ENCODE results near the gene GGNBP2.

The GGNBP2 gene

DNA sequence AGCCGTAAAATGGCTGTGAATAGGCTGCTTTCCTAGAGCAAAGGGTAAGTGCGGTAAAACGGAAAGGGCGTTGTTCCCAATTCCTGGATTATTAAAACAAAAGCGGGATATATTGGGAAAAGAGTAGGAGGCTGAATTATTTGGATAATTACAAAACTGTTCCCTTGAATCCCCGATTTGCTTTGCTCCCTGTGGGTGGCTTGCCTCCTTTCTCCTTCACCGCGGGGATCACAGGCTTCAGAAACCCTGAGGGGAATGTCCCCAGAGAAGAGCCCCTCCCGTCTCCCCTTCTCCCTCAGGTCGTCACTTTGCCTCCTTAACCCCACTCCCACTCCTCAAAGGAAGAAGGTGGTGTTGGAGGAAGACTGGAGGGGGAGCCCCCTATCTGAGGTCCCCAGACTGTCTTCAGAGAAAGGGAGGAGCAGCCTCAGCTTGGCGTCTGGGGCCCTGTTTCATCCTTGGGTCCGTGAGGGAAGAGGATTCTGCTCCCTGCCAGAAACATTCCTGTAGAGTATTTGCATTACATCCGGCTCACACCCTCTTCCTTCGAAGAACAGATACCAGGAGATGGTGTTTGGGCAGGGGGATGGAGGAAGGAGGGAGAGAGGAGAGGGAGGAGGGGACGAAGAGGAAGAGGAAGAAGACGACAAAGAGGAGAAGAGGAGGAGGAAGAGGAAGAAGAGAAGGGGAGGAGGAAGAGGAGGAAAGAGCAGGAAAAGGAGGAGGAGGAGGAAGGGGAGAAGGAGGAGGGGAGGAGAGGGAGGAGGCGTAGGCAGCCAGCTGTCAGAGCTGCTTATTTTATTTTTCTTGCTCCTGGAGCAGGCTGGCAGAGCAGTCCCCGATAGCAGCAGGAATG is 88.4 kb downstream of the GGNBP2 start:
- DNase-seq (ENCODE audit: low spot score): no peak

Measured in HuH-7.5 (cell line).